Kidney epithelial cell (primary cell): ENCODE results near the gene COMMD1. TPM values are rescaled to one million over a fixed set of nuclear protein-coding genes. Genes with fewer than 3 reads are reported as not detected.
"Not testable (repeated sequence)": the region's sequence is repeated elsewhere in the genome, so short reads cannot be mapped to it uniquely, and the experiment has no call there.

Experiments used
- DNase-seq: peaks from one replicate; pipeline ENCODE4 v3.0.0-alpha.2; 2010; ENCODE audit warnings: low read depth
- H3K27me3 ChIP-seq: 2 replicates; pipeline ENCODE4 v1.6.0; 2011; ENCODE audit warnings: low read length; ENCODE audit not compliant: control insufficient read depth, insufficient read depth
- H3K36me3 ChIP-seq: 2 replicates; pipeline ENCODE4 v1.5.1; 2011; ENCODE audit warnings: low read length; ENCODE audit not compliant: control insufficient read depth, insufficient read depth
- H3K4me3 ChIP-seq: 2 replicates; pipeline ENCODE4 v1.5.1; 2011; ENCODE audit warnings: low read depth, mild to moderate bottlenecking, control low read depth, low read length
- CTCF ChIP-seq: IDR thresholded peaks from 2 replicates; pipeline ENCODE4 v1.5.1; 2011; ENCODE audit warnings: mild to moderate bottlenecking, moderate library complexity, low read length, control low read depth, inconsistent platforms; ENCODE audit not compliant: insufficient read depth, poor library complexity, severe bottlenecking
- total RNA-seq: library from RNA; depleted of rRNA; stranded (reverse); fragments of >200 nt; gene quantifications from 2 replicates; pipeline ENCODE4 v1.2.3, GENCODE V29; 2015

COMMD1 gene
- total RNA-seq, 1 donor from 2014 or later = 44.1 TPM

- no peak overlapping the region for H3K4me3 ChIP-seq
- DNase-seq = no peak
- H3K27me3 ChIP-seq = no peaks in the 10 kb centered on the region
- no peak for TF ChIP-seq CTCF
- H3K36me3 ChIP-seq = no peaks in the 10 kb centered on the region
Measured at GRCh38 chr2:61998426-61998825, 93.0 kb downstream of the COMMD1 start.

GRCh38 chr2:62000538-62000937 lies 95.1 kb downstream of the COMMD1 start:
- Histone ChIP-seq H3K27me3 (no peaks in the 10 kb centered on the region), H3K4me3 (no peak overlapping the region), H3K36me3 (no peaks in the 10 kb centered on the region)
- DNase-seq = no peak
- TF ChIP-seq CTCF = no peak

- no peaks in the 10 kb centered on the region for H3K36me3 ChIP-seq
- no peaks in the 10 kb centered on the region for H3K27me3 ChIP-seq
- H3K4me3 ChIP-seq = no peak overlapping the region
- TF ChIP-seq CTCF = no peak
- no peak for DNase-seq
Measured at GRCh38 chr2:62001431-62001830, 96.0 kb downstream of the COMMD1 start.

DNA sequence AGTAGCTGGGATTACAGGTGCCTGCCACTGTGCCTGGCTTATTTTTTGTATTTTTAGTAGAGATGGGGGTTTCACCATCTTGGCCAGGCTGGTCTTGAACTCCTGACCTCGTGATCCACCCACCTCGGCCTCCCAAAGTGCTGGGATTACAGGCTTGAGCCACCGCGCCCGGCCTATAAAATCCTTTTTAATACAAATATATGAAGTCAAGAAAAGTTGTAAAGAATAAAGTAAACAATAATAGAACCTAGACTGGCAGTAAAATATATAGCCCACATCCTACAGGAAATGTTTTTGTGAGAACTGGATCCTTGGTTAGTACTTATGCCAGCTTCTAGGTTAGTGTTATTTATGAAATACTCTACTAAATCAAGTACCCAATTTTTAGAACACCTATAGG lies 99.0 kb downstream of the COMMD1 start:
- H3K27me3 ChIP-seq, DNase-seq, H3K4me3 ChIP-seq, H3K36me3 ChIP-seq: not testable (repeated sequence)

DNA sequence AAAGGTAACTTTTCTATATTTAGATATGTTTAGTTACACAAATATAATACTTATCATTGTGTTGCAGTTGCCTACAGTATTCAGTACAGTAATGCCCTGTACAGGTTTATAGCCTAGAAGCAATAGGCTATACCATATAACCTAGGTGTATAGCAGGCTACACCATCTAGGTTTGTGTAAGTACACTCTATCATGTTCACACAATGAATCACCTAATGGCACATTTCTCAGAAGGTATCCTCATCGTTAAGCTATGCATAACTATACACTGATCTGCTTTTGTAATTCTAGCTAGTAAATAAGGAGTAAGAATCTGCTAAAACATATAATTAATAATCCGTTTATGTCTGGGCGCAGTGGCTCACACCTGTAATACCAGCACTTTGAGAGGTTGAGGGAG lies 102.1 kb downstream of the COMMD1 start:
- no peak for DNase-seq
- no peak overlapping the region for H3K4me3 ChIP-seq
- no peaks in the 10 kb centered on the region for H3K27me3 ChIP-seq
- no peak for TF ChIP-seq CTCF
- no peaks in the 10 kb centered on the region for H3K36me3 ChIP-seq

- Histone ChIP-seq H3K4me3 (no peak overlapping the region), H3K27me3 (no peaks in the 10 kb centered on the region), H3K36me3 (no peaks in the 10 kb centered on the region)
- DNase-seq = no peak
- TF ChIP-seq CTCF = no peak
Measured at GRCh38 chr2:62010632-62011256, 105.3 kb downstream of the COMMD1 start.
